Ascending aorta (tissue), 2 donors: ENCODE measurements around the gene HACD3. TPM values are rescaled to one million over a fixed set of nuclear protein-coding genes. Genes with fewer than 3 reads are reported as not detected.
A peak's percentile ranks its signal among the peaks of the same experiment; 100 is the strongest.

ENCODE experiments used
- DNase-seq, 2 donors: peaks; one replicate each; pipeline ENCODE4 v3.0.0-alpha.2; 2019; ENCODE audit warnings: low spot score in 2 of 2
- H3K27ac ChIP-seq, 2 donors: fragments of 200-600 bp; sonication (generic); one replicate each; pipeline ENCODE4 v1.5.1; 2016 to 2017; ENCODE audit warnings: mild to moderate bottlenecking in 1 of 2
- H3K27me3 ChIP-seq: fragments of 200-600 bp; sonication (generic); one replicate; pipeline ENCODE4 v1.5.1; 2017
- H3K36me3 ChIP-seq, 2 donors: fragments of 200-600 bp; sonication (generic); one replicate each; pipeline ENCODE4 v1.5.1; 2016
- H3K4me1 ChIP-seq, 2 donors: fragments of 200-600 bp; sonication (generic); one replicate each; pipeline ENCODE4 v1.5.1; 2016 to 2017; ENCODE audit warnings: mild to moderate bottlenecking in 1 of 2
- H3K4me3 ChIP-seq, 2 donors: fragments of 200-600 bp; sonication (generic); one replicate each; pipeline ENCODE4 v1.5.1; 2016 to 2017; ENCODE audit warnings: mild to moderate bottlenecking in 1 of 2
- H3K9me3 ChIP-seq, 2 donors: fragments of 200-600 bp; sonication (generic); one replicate each; pipeline ENCODE4 v1.5.1; 2016
- intact Hi-C: fragments of 100-400 bp; cut with DNase I; formaldehyde crosslinking; loops from one replicate; pipeline ENCODE4 v1.15.1; 2023
- total RNA-seq: library from RNA; depleted of rRNA; stranded (reverse); fragments of >200 nt; gene quantifications from one replicate; pipeline ENCODE4 v1.1.0, GENCODE V29; 2016
- TF ChIP-seq, protein P1 (sequence below), 3 experiments: fragments of 200-600 bp in 2 of 3; fragments of 450-650 bp in 1 of 3; sonication (generic) in 2 of 3; IDR thresholded peaks; one replicate each; pipeline ENCODE4 v1.5.1; 2016 to 2019; ENCODE audit warnings: antibody characterized with exemption in 3 of 3, mild to moderate bottlenecking in 1 of 3, moderate library complexity in 1 of 3

The HACD3 gene, protein sequence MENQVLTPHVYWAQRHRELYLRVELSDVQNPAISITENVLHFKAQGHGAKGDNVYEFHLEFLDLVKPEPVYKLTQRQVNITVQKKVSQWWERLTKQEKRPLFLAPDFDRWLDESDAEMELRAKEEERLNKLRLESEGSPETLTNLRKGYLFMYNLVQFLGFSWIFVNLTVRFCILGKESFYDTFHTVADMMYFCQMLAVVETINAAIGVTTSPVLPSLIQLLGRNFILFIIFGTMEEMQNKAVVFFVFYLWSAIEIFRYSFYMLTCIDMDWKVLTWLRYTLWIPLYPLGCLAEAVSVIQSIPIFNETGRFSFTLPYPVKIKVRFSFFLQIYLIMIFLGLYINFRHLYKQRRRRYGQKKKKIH
- total RNA-seq: 46.2 TPM

DNA sequence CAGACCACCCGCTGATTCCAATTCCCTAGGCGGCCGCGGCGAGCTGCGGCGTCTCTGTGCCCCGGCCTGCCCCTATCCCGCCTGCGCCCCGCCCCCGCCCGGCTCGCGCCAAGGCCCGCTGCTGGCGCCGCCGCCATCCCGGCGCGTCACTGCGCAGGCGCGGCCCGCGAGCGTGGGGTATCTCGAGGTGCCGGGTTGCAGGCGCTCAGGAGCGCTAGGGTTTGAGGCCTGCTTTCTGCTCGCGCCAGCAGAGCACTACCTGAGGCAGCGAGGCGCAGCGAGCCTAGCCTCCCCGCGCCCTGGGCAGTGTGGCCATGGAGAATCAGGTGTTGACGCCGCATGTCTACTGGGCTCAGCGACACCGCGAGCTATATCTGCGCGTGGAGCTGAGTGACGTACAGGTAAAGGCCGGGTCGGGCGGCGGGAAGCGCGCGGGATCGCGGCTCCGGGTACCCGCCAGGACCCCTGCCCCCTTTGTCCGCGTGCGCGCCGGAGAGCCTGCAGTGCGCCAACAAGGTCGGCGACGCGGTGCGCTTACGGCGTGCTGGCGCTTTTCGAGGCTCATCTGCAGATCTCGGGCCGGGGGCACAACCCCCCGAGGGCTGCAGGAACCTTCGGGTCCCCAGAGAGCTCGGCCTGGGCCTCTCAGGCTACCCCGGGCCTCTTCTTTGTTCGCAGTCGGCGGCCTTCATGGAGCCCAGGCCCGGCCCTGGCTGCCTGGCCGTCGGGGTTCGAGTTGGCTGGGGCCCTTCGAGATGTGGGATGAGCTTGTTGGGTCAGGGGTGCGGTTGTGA is at the start of gene HACD3:
Gene HACD3, plus strand, starts transcription at position 146 of the 794 bp plus-strand sequence. Its CDS starts 169 bp downstream, at position 315.
- Histone ChIP-seq H3K9me3 (no peaks in the 10 kb centered on the region), H3K36me3 (no peaks in the 10 kb centered on the region), H3K4me3 (peak within 1 kb of the TSS; percentile 85 to 96), H3K4me1 (peaks cover 0 to 12% of the 10 kb centered on the region in 2 donors), H3K27me3 (no peaks in the 10 kb centered on the region), H3K27ac (peak within 1 kb of the TSS; percentile 44 to 55)
- DNase-seq: peak; percentile 26 to 91
- TF ChIP-seq, protein P1, sequence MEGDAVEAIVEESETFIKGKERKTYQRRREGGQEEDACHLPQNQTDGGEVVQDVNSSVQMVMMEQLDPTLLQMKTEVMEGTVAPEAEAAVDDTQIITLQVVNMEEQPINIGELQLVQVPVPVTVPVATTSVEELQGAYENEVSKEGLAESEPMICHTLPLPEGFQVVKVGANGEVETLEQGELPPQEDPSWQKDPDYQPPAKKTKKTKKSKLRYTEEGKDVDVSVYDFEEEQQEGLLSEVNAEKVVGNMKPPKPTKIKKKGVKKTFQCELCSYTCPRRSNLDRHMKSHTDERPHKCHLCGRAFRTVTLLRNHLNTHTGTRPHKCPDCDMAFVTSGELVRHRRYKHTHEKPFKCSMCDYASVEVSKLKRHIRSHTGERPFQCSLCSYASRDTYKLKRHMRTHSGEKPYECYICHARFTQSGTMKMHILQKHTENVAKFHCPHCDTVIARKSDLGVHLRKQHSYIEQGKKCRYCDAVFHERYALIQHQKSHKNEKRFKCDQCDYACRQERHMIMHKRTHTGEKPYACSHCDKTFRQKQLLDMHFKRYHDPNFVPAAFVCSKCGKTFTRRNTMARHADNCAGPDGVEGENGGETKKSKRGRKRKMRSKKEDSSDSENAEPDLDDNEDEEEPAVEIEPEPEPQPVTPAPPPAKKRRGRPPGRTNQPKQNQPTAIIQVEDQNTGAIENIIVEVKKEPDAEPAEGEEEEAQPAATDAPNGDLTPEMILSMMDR (IDR thresholded peaks at IDR 0.05): no peak
- intact Hi-C loops: loop anchor here (2.0 to 5.0 kb wide), 2 partner anchors 14 to 82 kb away; partner anchors contain the start of genes DPP8 and INTS14

DNA sequence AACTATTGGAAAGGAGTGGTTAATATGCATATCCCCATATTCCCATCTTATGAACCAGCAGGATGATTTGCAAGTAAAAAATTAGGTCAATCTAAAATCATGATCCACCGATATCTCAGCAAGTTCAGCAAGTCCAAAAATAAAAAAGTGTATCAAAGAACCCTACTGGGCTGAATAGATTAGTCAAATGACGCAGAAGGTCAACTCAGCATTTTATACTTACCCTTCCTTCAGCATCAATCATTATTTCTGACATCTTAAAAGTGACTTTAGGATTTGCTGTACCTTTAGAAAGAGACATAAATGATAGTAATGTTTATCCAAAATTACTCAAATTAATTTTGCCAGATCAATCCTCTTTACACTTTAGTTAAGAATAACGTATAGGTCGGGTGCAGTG is 45.4 kb upstream of the HACD3 start:
- peaks cover 67 to 68% of the 10 kb centered on the region in 2 donors for H3K36me3 ChIP-seq
- intact Hi-C loops: no loop called here
- no peaks in the 10 kb centered on the region for H3K4me1 ChIP-seq
- no peak overlapping the region for H3K27ac ChIP-seq
- TF ChIP-seq, protein P1 (IDR thresholded peaks at IDR 0.05): no peak
- no peaks in the 10 kb centered on the region for H3K27me3 ChIP-seq
- no peaks in the 10 kb centered on the region for H3K9me3 ChIP-seq
- no peak for DNase-seq
- no peak overlapping the region for H3K4me3 ChIP-seq

DNA sequence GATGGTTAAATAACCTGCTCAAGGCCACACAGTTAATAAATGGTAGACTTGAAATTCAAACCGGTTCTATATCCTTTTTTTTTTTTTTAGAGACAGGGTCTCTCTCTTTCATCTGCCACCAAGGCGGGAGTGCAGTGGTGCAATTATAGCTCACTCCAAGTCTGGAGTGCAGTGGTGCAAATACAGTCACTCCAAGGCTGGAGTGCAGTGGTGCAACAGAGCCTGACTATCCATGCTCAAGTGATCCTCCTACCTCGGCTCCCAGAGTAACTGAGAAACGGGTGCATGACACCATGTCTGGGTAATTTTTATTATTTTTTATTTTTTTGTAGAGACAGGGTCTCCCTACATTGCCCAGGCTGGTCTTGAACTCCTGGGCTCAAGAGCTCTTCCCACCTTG is 36.2 kb upstream of the HACD3 start:
- H3K27ac ChIP-seq: no peak overlapping the region
- no peak overlapping the region for H3K4me3 ChIP-seq
- H3K9me3 ChIP-seq: no peaks in the 10 kb centered on the region
- H3K36me3 ChIP-seq: peaks cover 36 to 56% of the 10 kb centered on the region in 2 donors
- no peak for DNase-seq
- TF ChIP-seq, protein P1 (IDR thresholded peaks at IDR 0.05): no peak
- no peaks in the 10 kb centered on the region for H3K4me1 ChIP-seq
- intact Hi-C loops: no loop called here
- no peaks in the 10 kb centered on the region for H3K27me3 ChIP-seq

DNA sequence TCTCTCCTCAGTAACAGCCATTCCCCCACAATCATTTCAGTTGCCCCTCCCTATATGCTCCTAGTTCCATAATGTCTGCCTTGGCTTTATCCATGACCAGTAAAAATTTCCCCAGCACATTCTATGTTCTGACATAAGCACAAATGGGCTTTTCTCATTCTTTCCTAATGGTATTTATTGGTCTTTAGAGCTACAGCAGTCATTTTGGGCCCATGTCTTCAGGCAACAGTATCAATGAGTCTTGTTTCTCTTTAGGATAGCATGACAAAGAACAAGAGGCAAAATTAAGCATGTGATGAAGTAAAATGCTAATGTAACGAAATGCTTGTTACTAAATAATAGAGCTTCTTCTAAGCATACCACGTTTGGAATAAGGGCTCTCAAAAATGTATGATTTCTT is 20.9 kb upstream of the HACD3 start:
- Histone ChIP-seq H3K27me3 (no peaks in the 10 kb centered on the region), H3K9me3 (no peaks in the 10 kb centered on the region), H3K4me1 (peaks cover 0 to 11% of the 10 kb centered on the region in 2 donors), H3K4me3 (no peak overlapping the region), H3K36me3 (peaks cover 15 to 35% of the 10 kb centered on the region in 2 donors), H3K27ac (no peak overlapping the region)
- TF ChIP-seq, protein P1 (IDR thresholded peaks at IDR 0.05): no peak
- DNase-seq: no peak
- intact Hi-C loops: no loop called here

DNA sequence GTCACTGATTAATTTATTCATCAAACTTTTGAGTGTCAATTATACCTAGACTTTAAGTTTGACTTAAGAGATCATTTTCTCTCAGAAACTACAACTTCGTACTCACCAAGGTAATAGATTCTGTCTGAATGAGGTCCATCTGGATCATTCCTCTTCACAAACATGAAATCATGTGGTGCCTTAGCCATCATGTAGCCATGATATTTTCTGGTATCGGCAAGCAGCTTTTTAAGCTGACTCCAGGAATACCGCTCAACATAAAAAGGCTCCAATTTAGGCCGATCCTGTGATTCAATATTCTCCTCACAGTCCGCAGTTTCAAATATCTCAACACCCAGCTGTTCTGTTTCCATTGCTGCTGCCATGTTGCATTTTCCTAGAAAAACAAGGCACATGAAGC is 18.1 kb upstream of the HACD3 start:
- intact Hi-C loops: no loop called here
- H3K9me3 ChIP-seq: no peaks in the 10 kb centered on the region
- H3K36me3 ChIP-seq: peaks cover 11 to 17% of the 10 kb centered on the region in 2 donors
- no peaks in the 10 kb centered on the region for H3K27me3 ChIP-seq
- peak overlapping the region; percentile 66 to 70 for H3K27ac ChIP-seq
- no peak for DNase-seq
- TF ChIP-seq, protein P1 (IDR thresholded peaks at IDR 0.05): no peak
- H3K4me1 ChIP-seq: peaks cover 4 to 28% of the 10 kb centered on the region in 2 donors
- H3K4me3 ChIP-seq: peak overlapping the region; percentile 24 to 53
